Muscle of leg (tissue), 11 donors: ENCODE measurements around the gene SLC35C1. TPM values are rescaled to one million over a fixed set of nuclear protein-coding genes. Genes with fewer than 3 reads are reported as not detected.

ENCODE experiments used
- DNase-seq: peaks from one replicate; pipeline ENCODE4 v3.0.0; 2013
- H3K27ac ChIP-seq: one replicate; pipeline ENCODE4 v1.5.1; 2013; ENCODE audit warnings: mild to moderate bottlenecking, low read length, control low read depth
- H3K27me3 ChIP-seq: one replicate; pipeline ENCODE4 v1.6.1; 2013; ENCODE audit warnings: low read length; ENCODE audit not compliant: control insufficient read depth, insufficient read depth
- H3K36me3 ChIP-seq: one replicate; pipeline ENCODE4 v1.6.1; 2013; ENCODE audit warnings: low read length; ENCODE audit not compliant: control insufficient read depth, insufficient read depth
- H3K4me1 ChIP-seq: one replicate; pipeline ENCODE4 v1.6.1; 2013; ENCODE audit warnings: low read length; ENCODE audit not compliant: control insufficient read depth, insufficient read depth
- H3K4me3 ChIP-seq: one replicate; pipeline ENCODE4 v1.5.1; 2013; ENCODE audit warnings: low read length, control low read depth
- H3K9me3 ChIP-seq: replicated peaks from 2 replicates; pipeline ENCODE4 v1.6.1; 2013; ENCODE audit warnings: low read depth, low read length; ENCODE audit not compliant: control insufficient read depth
- WGBS: methylation state at CpG from one replicate; pipeline ENCODE4 v1.1.5; 2013; ENCODE audit warnings: missing lambda C conversion rate; ENCODE audit not compliant: insufficient coverage; 5-methylcytosine and 5-hydroxymethylcytosine counted together
- polyA plus RNA-seq, 8 donors: library from polyadenylated mRNA; unstranded; fragments of 120-200 nt; gene quantifications; one replicate each; pipeline versions ENCODE4 v1.2.1 to v1.2.3, GENCODE V29; 2013; ENCODE audit warnings: inconsistent platforms in 1 of 8, low replicate concordance in 1 of 8; ENCODE audit not compliant: insufficient read length in 8 of 8, insufficient read depth in 1 of 8
- total RNA-seq: library from RNA; stranded (reverse); fragments of 120-200 nt; gene quantifications from one replicate; pipeline ENCODE4 v1.2.4, GENCODE V29; 2013

SLC35C1 gene
- total and polyA plus RNA-seq, 9 donors, result 2.9 to 11.6 (median 8.6) TPM

DNA sequence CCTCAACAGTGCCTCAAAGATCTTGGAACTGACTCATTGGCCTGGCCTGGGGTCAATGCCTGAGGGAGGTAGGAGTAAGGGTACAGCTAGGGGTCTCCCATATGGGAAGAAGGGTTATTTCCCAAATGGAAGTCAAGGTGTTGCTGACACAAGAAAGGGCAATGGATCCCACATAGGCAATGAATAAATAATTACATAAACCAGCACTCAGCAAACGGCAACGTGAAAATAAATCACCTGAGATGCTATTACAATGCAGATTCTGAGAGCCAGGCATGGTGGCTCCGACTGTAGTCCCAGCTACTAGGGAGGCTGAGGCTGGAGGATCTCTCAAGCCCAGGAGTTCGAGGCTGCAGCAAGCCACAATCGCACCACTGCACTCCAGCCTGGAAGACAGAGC is 36.5 kb upstream of the SLC35C1 start:
- H3K4me1 ChIP-seq, result peaks cover 9% of the 10 kb centered on the region
- H3K9me3 ChIP-seq, result no peaks in the 10 kb centered on the region
- peaks cover 8% of the 10 kb centered on the region for H3K27me3 ChIP-seq
- DNase-seq, result no peak
- WGBS, result 79% methylated on average over 3 of the region's 5 CpGs
- H3K27ac ChIP-seq, result no peak overlapping the region
- H3K4me3 ChIP-seq, result no peak overlapping the region
- H3K36me3 ChIP-seq, result no peaks in the 10 kb centered on the region

DNA sequence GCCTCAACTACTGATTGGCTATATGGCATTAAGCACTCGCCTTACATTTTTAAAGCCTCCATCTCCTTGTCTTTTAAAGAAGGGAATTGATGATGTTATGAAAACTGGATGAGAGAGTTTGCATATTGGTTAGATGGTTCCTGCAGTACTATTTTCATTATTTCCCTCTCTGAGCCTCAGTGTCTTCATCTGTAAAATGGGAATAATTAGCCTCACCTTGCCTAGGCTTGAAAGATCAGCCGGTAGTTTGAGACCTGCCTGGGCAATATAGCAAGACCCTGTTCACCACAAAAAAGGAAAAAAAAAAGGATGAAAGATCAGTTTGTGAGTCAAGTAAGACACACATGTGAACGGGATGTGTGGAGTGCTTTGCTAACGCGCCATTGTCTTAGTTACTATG is 35.0 kb upstream of the SLC35C1 start:
- Histone ChIP-seq H3K27me3 (peaks cover 10% of the 10 kb centered on the region), H3K9me3 (no peaks in the 10 kb centered on the region), H3K27ac (no peak overlapping the region), H3K36me3 (no peaks in the 10 kb centered on the region), H3K4me1 (peaks cover 9% of the 10 kb centered on the region), H3K4me3 (no peak overlapping the region)
- 93% methylated on average over 4 of the region's 5 CpGs for WGBS
- DNase-seq, result no peak

DNA sequence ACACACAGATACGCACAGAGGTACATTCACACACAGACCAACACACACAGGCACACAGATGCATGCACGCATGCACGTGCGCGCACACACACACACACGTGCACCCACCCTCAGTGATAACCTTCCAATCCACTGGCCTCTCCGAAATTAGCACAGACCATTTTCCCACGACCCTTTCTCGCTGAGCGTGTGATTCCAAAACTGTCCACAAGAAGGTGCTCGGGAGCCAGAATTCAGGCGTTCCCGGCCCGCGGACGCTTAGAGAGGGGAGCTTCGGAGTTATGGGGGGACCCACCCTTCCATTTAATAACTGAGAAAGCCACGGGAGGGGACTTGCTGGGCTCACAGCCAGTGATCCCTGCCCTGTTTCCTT is 33.8 kb upstream of the SLC35C1 start:
- DNase-seq, result peak; percentile 78
- H3K4me1 ChIP-seq, result peaks cover 9% of the 10 kb centered on the region
- H3K4me3 ChIP-seq, result peak overlapping the region; percentile 41
- H3K9me3 ChIP-seq, result no peaks in the 10 kb centered on the region
- H3K27me3 ChIP-seq, result peaks cover 10% of the 10 kb centered on the region
- 10% methylated on average over 7 of the region's 18 CpGs for WGBS
- H3K27ac ChIP-seq, result no peak overlapping the region
- H3K36me3 ChIP-seq, result no peaks in the 10 kb centered on the region

DNA sequence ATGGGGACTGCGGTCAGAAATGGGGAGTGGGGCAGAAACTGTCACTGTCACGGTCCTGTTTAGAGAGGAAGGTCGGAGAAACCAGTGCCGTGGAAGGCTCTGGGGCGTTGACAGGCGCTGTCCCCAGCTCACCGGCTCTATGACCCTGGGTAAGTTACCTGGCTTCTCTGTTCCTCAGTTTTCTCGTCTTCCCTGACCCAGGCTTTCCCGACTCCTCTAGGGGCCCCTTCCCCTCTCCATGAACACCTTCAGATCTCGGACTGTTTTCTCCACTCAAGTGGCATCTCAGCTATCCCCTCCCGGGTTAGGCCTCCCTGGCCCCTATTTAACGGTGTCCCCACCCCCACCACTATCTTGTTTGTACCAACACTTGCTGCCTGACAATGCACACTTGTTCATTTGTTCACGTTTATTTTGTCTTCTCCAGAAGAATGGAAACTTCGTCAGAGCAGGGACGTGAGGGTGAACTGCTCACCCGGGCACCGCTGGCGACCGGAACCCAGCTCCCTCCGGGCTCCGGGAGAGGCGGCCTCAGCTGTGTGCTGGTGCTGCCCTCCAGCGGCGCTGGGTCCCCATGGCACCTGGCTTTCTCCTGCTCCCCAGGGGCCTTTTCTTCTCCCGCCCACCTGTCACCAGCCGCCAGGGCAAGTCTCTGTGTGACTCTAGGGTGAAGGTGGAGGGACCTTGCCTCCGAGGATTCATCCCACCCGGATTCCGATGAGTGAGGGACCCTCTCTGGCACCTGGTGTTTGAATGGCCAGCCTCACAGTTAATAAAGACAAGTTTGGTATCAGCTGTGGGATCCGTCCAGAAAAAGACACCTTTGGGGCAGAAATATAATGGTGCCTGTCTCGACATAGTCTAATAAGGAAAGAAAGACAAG is 33.1 kb upstream of the SLC35C1 start:
- Histone ChIP-seq H3K27me3 (peaks cover 6% of the 10 kb centered on the region), H3K4me1 (peaks cover 9% of the 10 kb centered on the region), H3K27ac (peak overlapping the region; percentile 36), H3K4me3 (peak overlapping the region; percentile 41), H3K36me3 (no peaks in the 10 kb centered on the region), H3K9me3 (no peaks in the 10 kb centered on the region)
- WGBS, result 0% methylated on average over 22 of the region's 31 CpGs
- DNase-seq, result peak; percentile 74

DNA sequence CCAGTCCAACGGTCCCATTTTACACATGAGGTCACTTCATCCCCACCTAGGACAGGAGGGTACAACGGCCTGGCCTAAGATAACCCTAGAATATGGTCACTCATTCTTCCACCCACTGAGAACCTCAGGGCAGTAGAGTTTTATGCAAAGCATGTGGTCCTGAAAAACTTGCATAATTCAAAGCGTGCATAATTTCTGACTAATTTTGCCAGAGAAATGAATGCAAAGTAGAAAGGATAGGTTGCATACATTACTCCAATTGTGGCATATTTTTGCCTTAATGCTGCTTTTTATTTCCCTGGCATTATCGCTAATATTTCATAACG is 32.5 kb upstream of the SLC35C1 start:
- Histone ChIP-seq H3K9me3 (no peaks in the 10 kb centered on the region), H3K36me3 (no peaks in the 10 kb centered on the region), H3K4me3 (no peak overlapping the region), H3K27me3 (peaks cover 6% of the 10 kb centered on the region), H3K4me1 (peaks cover 9% of the 10 kb centered on the region), H3K27ac (no peak overlapping the region)
- DNase-seq, result no peak
- 79% methylated on average over 2 of the region's 5 CpGs for WGBS

DNA sequence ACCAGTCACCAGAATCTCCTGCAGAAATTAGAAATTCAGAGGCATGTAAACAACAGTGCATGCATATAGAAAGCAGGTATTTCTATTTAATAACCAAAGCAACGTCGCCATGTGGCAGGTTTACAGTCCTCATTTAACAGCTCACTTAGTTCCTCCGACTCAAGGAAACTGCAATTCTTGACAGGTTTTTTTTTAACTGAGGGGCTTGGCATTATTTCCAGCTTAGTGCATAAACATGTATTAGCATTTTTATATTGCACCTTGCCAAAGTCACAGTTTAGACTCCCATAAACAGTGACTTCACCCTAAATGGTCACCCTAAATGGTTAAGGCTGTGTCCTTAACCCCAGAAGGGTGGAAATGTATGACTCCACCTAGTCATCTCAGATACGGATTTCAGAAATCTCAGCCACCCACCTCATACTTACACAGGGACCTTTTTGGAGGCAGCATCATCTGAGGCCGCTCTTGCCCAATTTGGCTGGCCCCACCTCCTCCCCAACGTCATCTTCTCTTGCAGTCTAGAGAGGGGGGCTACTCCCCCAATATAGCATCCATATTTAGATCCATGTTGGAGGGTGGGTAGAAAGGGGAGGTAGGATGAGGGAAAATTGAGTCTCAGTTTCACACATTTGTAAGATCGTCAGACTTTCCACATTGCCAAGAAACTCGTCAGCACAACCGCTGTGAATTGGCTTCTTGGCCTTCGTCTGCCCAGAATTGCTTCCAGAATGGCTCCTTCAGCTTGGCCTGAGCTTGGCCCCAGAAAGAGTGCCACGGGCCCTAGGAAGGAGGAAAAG is 31.8 kb upstream of the SLC35C1 start:
- Histone ChIP-seq H3K27me3 (peaks cover 6% of the 10 kb centered on the region), H3K4me3 (no peak overlapping the region), H3K4me1 (peaks cover 9% of the 10 kb centered on the region), H3K27ac (no peak overlapping the region), H3K9me3 (no peaks in the 10 kb centered on the region), H3K36me3 (no peaks in the 10 kb centered on the region)
- DNase-seq, result no peak
- 57% methylated on average over 5 of the region's 11 CpGs for WGBS

DNA sequence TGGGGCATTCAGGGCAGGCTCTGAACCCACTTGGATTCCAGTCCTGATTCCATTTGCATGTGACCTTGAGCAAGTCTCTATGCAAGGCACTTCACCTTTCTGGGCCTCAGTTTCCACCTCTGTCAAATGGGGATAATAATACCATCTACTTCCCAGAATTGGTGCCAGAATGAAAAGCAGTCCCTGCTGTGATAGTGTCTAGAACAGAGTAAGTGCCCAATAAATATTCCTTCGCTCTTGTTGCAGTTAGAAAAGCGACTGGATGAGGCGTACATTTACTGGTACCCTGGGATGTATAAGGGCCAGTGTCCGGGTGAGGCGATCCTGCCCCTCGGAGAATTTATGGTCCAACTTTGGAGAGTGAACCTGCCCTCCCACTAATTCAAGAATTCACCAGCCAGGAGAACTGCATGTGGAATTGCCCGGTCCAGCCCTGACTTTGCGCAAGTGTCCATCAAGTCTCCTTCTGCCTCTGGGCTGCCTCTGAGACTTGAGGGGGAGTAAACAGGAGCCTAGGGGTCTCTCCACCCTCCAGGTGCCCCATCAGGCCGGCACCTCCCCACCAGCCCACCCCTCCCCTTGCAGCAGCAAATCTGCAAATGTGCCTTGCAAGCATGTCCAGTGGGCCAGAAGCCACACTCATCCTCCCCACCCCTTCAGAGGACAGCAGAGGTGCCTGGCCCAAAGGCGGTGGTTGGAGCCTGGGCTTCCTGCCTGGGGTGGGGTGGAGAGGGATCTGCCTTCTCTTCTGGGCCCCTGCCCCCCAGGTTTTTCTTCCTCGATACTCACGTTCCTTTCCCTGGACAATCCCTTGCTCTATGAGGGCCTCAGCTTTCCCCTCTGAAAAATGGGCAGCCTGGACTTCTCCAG is 30.9 kb upstream of the SLC35C1 start:
- Histone ChIP-seq H3K4me1 (peaks cover 9% of the 10 kb centered on the region), H3K4me3 (no peak overlapping the region), H3K27me3 (peaks cover 6% of the 10 kb centered on the region), H3K9me3 (no peaks in the 10 kb centered on the region), H3K36me3 (no peaks in the 10 kb centered on the region), H3K27ac (no peak overlapping the region)
- 83% methylated on average over 8 of the region's 12 CpGs for WGBS
- DNase-seq, result no peak

DNA sequence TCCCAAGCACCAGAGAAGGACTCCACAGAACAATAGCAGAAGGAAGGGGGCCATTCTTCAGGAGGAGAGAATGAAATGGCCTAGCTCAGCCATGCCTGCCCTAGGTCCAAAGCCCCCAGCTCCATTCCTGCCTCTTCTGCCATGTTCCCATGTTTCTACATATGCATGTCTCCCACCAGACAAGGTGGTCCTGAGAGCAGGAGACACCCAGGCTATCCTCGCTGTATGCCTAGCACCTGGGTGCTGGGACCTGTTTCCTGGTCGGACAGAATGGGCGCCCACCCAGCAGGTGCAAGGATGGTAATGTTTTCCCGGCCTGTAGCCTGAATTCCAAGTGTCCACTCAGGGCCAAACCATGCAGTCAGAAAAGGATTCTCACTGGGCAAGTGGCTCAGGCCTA is 30.2 kb upstream of the SLC35C1 start:
- Histone ChIP-seq H3K9me3 (no peaks in the 10 kb centered on the region), H3K36me3 (no peaks in the 10 kb centered on the region), H3K27me3 (peaks cover 6% of the 10 kb centered on the region), H3K27ac (no peak overlapping the region), H3K4me1 (peaks cover 9% of the 10 kb centered on the region), H3K4me3 (no peak overlapping the region)
- no peak for DNase-seq
- 92% methylated on average over 3 of the region's 4 CpGs for WGBS

DNA sequence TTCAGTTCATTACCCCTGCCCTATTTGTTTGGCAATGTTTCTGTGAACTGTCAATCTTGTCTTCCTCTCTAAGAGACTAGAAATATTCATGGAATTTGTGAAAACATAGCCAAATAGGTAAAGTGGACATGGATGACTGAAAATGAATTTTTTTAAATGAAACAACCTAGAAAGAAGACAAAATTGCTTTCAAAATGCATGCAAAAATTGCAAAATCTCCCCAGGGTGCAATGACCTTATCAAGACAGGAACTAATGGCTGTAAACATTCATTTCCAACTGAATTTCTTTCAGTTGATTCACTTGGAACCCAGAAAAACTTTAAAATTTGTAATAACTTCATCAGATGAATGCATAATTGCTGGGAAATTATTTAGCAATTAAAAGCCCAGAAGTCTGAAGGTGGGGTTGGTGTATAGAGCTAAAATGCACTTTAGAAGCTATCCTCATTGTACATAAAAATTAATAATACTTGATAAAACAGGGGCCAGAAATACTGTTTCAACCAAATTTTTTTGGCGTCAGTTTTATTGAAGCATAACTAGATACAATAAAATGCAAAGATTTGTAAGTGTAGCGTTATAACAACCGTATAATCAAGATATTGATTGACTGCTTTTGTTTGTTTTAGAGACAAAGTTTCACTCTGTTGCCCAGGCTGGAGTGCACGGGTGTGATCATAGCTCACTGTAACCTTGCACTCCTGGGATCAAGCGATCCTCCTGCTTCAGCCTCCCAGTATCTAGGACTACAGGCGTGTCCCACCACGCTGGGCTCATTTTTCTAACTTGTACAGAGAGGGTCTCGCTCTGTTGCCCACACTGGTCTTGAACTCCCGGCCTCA is 27.6 kb upstream of the SLC35C1 start:
- Histone ChIP-seq H3K4me1 (no peaks in the 10 kb centered on the region), H3K27ac (no peak overlapping the region), H3K36me3 (no peaks in the 10 kb centered on the region), H3K9me3 (no peaks in the 10 kb centered on the region), H3K27me3 (peaks cover 2% of the 10 kb centered on the region), H3K4me3 (no peak overlapping the region)
- WGBS, result 79% methylated on average over 6 of the region's 9 CpGs
- no peak for DNase-seq
